Liver (tissue), 9 donors: ENCODE measurements around the gene DCAF15. TPM values are rescaled to one million over a fixed set of nuclear protein-coding genes. Genes with fewer than 3 reads are reported as not detected.

Experiments
- DNase-seq: peaks from one replicate; pipeline ENCODE4 v3.0.0-alpha.2; 2017; ENCODE audit warnings: low spot score
- H3K27ac ChIP-seq, 2 donors: one replicate each; pipeline ENCODE4 v1.7.0; 2013; ENCODE audit warnings: inconsistent platforms in 2 of 2, low read length in 2 of 2, control low read depth in 1 of 2, low read depth in 1 of 2, mild to moderate bottlenecking in 1 of 2
- H3K27me3 ChIP-seq, 4 donors: one replicate each; pipeline versions ENCODE4 v1.6.1 to v1.7.0; 2013; ENCODE audit warnings: low read length in 3 of 4, inconsistent platforms in 1 of 4, mild to moderate bottlenecking in 1 of 4, moderate library complexity in 1 of 4; ENCODE audit not compliant: control insufficient read depth in 4 of 4, insufficient read depth in 4 of 4
- H3K36me3 ChIP-seq, 4 donors: one replicate each; pipeline versions ENCODE4 v1.6.1 to v1.7.0; 2013; ENCODE audit warnings: low read length in 3 of 4, mild to moderate bottlenecking in 3 of 4, low read depth in 1 of 4, moderate library complexity in 1 of 4; ENCODE audit not compliant: control insufficient read depth in 4 of 4, insufficient read depth in 3 of 4
- H3K4me1 ChIP-seq, 4 donors: one replicate each; pipeline versions ENCODE4 v1.6.1 to v1.7.0; 2013; ENCODE audit warnings: low read length in 3 of 4, mild to moderate bottlenecking in 3 of 4, moderate library complexity in 1 of 4; ENCODE audit not compliant: control insufficient read depth in 4 of 4, insufficient read depth in 4 of 4
- H3K4me3 ChIP-seq, 3 donors: one replicate each; pipeline versions ENCODE4 v1.6.1 to v1.7.0; 2013; ENCODE audit warnings: low read length in 3 of 3, control low read depth in 1 of 3, low read depth in 1 of 3, mild to moderate bottlenecking in 1 of 3
- H3K9ac ChIP-seq, 2 donors: one replicate each; pipeline ENCODE4 v1.7.0; 2013; ENCODE audit warnings: low read length in 2 of 2, mild to moderate bottlenecking in 2 of 2, moderate library complexity in 2 of 2, control low read depth in 1 of 2, low read depth in 1 of 2
- H3K9me3 ChIP-seq, 4 donors: one replicate each; pipeline versions ENCODE4 v1.6.1 to v1.7.0; 2013; ENCODE audit warnings: low read length in 3 of 4; ENCODE audit not compliant: control insufficient read depth in 4 of 4
- MAX ChIP-seq: IDR thresholded peaks from 2 replicates; pipeline ENCODE4 v1.6.1; 2016; ENCODE audit warnings: antibody characterized with exemption
- NR2F2 ChIP-seq: IDR thresholded peaks from 2 replicates; pipeline ENCODE4 v1.6.1; 2016; ENCODE audit warnings: antibody characterized with exemption
- RAD21 ChIP-seq, 2 donors: IDR thresholded peaks; 2 replicates each; pipeline ENCODE4 v1.6.1; 2016; ENCODE audit warnings: antibody characterized with exemption in 2 of 2, mild to moderate bottlenecking in 2 of 2
- REST ChIP-seq: IDR thresholded peaks from 2 replicates; pipeline ENCODE4 v1.6.1; 2016; ENCODE audit warnings: antibody characterized with exemption, mild to moderate bottlenecking
- RXRA ChIP-seq, 2 donors: IDR thresholded peaks; 2 replicates each; pipeline ENCODE4 v1.6.1; 2017 to 2018; ENCODE audit warnings: antibody characterized with exemption in 2 of 2, mild to moderate bottlenecking in 1 of 2
- SP1 ChIP-seq: IDR thresholded peaks from 2 replicates; pipeline ENCODE4 v1.6.1; 2018; ENCODE audit warnings: antibody characterized with exemption, mild to moderate bottlenecking
- TAF1 ChIP-seq: conservative IDR thresholded peaks from 2 replicates; pipeline ENCODE4 v1.6.1; 2016; ENCODE audit warnings: antibody characterized with exemption, mild to moderate bottlenecking
- ZBTB33 ChIP-seq: IDR thresholded peaks from 2 replicates; pipeline ENCODE4 v1.6.1; 2016; ENCODE audit warnings: antibody characterized with exemption
- WGBS: extraction: QIAGEN DNeasy Blood & Tissue Kit; methylation state at CpG from one replicate; pipeline ENCODE4 v1.1.7; 2013; 5-methylcytosine and 5-hydroxymethylcytosine counted together
- polyA plus RNA-seq, 2 donors: library from polyadenylated mRNA; stranded (reverse) in 1 of 2; unstranded in 1 of 2; fragments of 200-250 nt in 1 of 2; fragments of >200 nt in 1 of 2; fragmentation: Nextera tagmentation in 1 of 2; extraction: Ambion mirVana in 1 of 2; gene quantifications; one replicate each; pipeline versions ENCODE4 v1.2.1 to v1.2.3, GENCODE V29; 2013 to 2015
- total RNA-seq, 2 donors: library from RNA; depleted of rRNA; stranded (reverse); fragments of >200 nt; gene quantifications; one replicate each; pipeline ENCODE4 v1.2.3, GENCODE V29; 2014
- donor health status: healthy.
- donor health status: healthy.
- donor health status: healthy.
- donor health status: healthy.
- donor health status: healthy.

The DCAF15 gene
- total and polyA plus RNA-seq, 4 donors = 2.6 to 10.4 (median 5.5) TPM

GRCh38 chr19:13984875-13985741, 32.8 kb downstream of the DCAF15 start:
- TF ChIP-seq ZBTB33 = no peak
- no peak for TF ChIP-seq MAX
- no peak for TF ChIP-seq RXRA (IDR thresholded peaks at IDR 0.05)
- no peak overlapping the region for H3K9ac ChIP-seq
- peak overlapping the region; percentile 62 to 64 for H3K27ac ChIP-seq

GRCh38 chr19:13985771-13986347, 33.5 kb downstream of the DCAF15 start:
- TF ChIP-seq REST (no peak), NR2F2 (no peak), TAF1 (no peak)
- no peak for DNase-seq
- Histone ChIP-seq H3K27ac (peak overlapping the region; percentile 62 to 64), H3K9me3 (no peaks in the 10 kb centered on the region), H3K9ac (no peak overlapping the region), H3K27me3 (no peaks in the 10 kb centered on the region), H3K4me3 (no peak overlapping the region), H3K4me1 (peaks cover 0 to 10% (median 3%) of the 10 kb centered on the region in 4 donors), H3K36me3 (peaks cover 0 to 17% (median 5%) of the 10 kb centered on the region in 4 donors)
- WGBS = 81% methylated on average over 10 of the region's 10 CpGs

More at GRCh38 chr19:13984875-13985741, 32.8 kb downstream of the DCAF15 start:
- no peak for DNase-seq
- H3K9me3 ChIP-seq = no peaks in the 10 kb centered on the region
- 91% methylated on average over 25 of the region's 25 CpGs for WGBS
- H3K4me1 ChIP-seq = peaks cover 0 to 10% (median 3%) of the 10 kb centered on the region in 4 donors
- H3K27me3 ChIP-seq = no peaks in the 10 kb centered on the region
- H3K4me3 ChIP-seq = no peak overlapping the region
- H3K36me3 ChIP-seq = peaks cover 0 to 20% (median 6%) of the 10 kb centered on the region in 4 donors

- Histone ChIP-seq H3K4me3 (no peak overlapping the region), H3K27ac (peak overlapping the region; percentile 62 to 64), H3K27me3 (no peaks in the 10 kb centered on the region), H3K9ac (peak overlapping the region in 1 of 2 donors; percentile 42), H3K9me3 (no peaks in the 10 kb centered on the region), H3K36me3 (peaks cover 0 to 23% (median 4%) of the 10 kb centered on the region in 4 donors), H3K4me1 (peaks cover 0 to 10% (median 3%) of the 10 kb centered on the region in 4 donors)
- DNase-seq = peak; percentile 69
- TF ChIP-seq SP1 = no peak
- peak in 1 of 2 donors; percentile 15 for TF ChIP-seq RAD21 (IDR thresholded peaks at IDR 0.05)
- 64% methylated on average over 19 of the region's 19 CpGs for WGBS
Observed at GRCh38 chr19:13986348-13986904, 34.1 kb downstream of the DCAF15 start.
